HepG2 (cell line): Measurements from ENCODE around the gene TMEM220. TPM values are rescaled to one million over a fixed set of nuclear protein-coding genes. Genes with fewer than 3 reads are reported as not detected.

Source experiments
- AKAP8 ChIP-seq: sonication (generic); formaldehyde crosslinking; IDR thresholded peaks from 2 replicates; pipeline ENCODE4 v1.5.1; 2020; ENCODE audit warnings: mild to moderate bottlenecking, missing genetic modification reagents
- CREB1 ChIP-seq, 2 experiments: fragments of 450-650 bp in 1 of 2; IDR thresholded peaks; 2 replicates each; pipeline ENCODE4 v1.6.1; 2016 to 2017; ENCODE audit warnings: control low read depth in 1 of 2, mild to moderate bottlenecking in 1 of 2, missing compliant biosample characterization in 1 of 2, missing genetic modification characterization in 1 of 2
- GMEB1 ChIP-seq: sonication (generic); formaldehyde crosslinking; IDR thresholded peaks from 2 replicates; pipeline ENCODE4 v1.5.1; 2020; ENCODE audit warnings: missing genetic modification reagents, mild to moderate bottlenecking, borderline replicate concordance
- JDP2 ChIP-seq: sonication (generic); formaldehyde crosslinking; IDR thresholded peaks from 2 replicates; pipeline ENCODE4 v1.8.1; 2022; ENCODE audit warnings: missing genetic modification reagents, borderline replicate concordance
- NAIF1 ChIP-seq: sonication (generic); formaldehyde crosslinking; IDR thresholded peaks from 2 replicates; pipeline ENCODE4 v1.5.0; 2020; ENCODE audit warnings: mild to moderate bottlenecking, missing genetic modification reagents, borderline replicate concordance
- NFAT5 ChIP-seq: sonication (generic); formaldehyde crosslinking; IDR thresholded peaks from 2 replicates; pipeline ENCODE4 v1.4.0; 2020; ENCODE audit warnings: missing genetic modification reagents
- PBX3 ChIP-seq: sonication (generic); formaldehyde crosslinking; IDR thresholded peaks from 2 replicates; pipeline ENCODE4 v1.8.1; 2023; ENCODE audit warnings: missing genetic modification reagents, inconsistent platforms, borderline replicate concordance
- PCBP2 ChIP-seq: fragments of 200-400 bp; formaldehyde crosslinking; optimal IDR thresholded peaks from 2 replicates; pipeline ENCODE3; 2018; ENCODE audit warnings: low read length, low read depth; ENCODE audit not compliant: poor library complexity, severe bottlenecking
- SP140L ChIP-seq: sonication (generic); formaldehyde crosslinking; IDR thresholded peaks from 2 replicates; pipeline ENCODE4 v1.4.0; 2020; ENCODE audit warnings: missing genetic modification reagents, borderline replicate concordance
- ZBTB42 ChIP-seq: sonication (generic); formaldehyde crosslinking; IDR thresholded peaks from 2 replicates; pipeline ENCODE4 v1.5.0; 2020; ENCODE audit warnings: mild to moderate bottlenecking, missing genetic modification reagents
- ZNF678 ChIP-seq: sonication (generic); formaldehyde crosslinking; IDR thresholded peaks from 2 replicates; pipeline ENCODE4 v1.4.0; 2020; ENCODE audit warnings: mild to moderate bottlenecking, missing genetic modification reagents
- ZNF784 ChIP-seq: sonication (generic); formaldehyde crosslinking; IDR thresholded peaks from 2 replicates; pipeline ENCODE4 v1.5.1; 2020; ENCODE audit warnings: missing genetic modification reagents, mild to moderate bottlenecking, borderline replicate concordance
- polyA plus RNA-seq, 8 experiments: library from polyadenylated mRNA; depleted of rRNA in 3 of 8; stranded (reverse) in 7 of 8; unstranded in 1 of 8; fragments of >200 nt; fragmentation: Illumina TruSeq in 4 of 8; extraction: Trizol in 4 of 8; gene quantifications; 2 replicates each; pipeline versions ENCODE4 v1.2.1 to v1.2.3, GENCODE V29; 2011 to 2016; ENCODE audit warnings: low read depth in 4 of 8, missing spikeins in 1 of 8, mixed read lengths in 1 of 8; ENCODE audit not compliant: insufficient read depth in 1 of 8
- total RNA-seq, 5 experiments: library from RNA; depleted of rRNA; stranded (reverse); fragments of >200 nt; fragmentation: Illumina TruSeq; extraction: Trizol; gene quantifications; 2 replicates each; pipeline ENCODE4 v1.2.3, GENCODE V29; 2016; ENCODE audit warnings: low read depth in 1 of 5

Gene TMEM220
- total and polyA plus RNA-seq, 2 of the 13 experiments (the other 11 are each of a cell fraction or from before 2014, with no cell fraction given), result 1.3 to 2.2 TPM

- peak; percentile 36; the same call in 1 of the 2 replicates for TF ChIP-seq NFAT5 (CRISPR knock-in tag)
- TF ChIP-seq NAIF1 (CRISPR knock-in tag), result no peak
- no peak for TF ChIP-seq JDP2 (CRISPR knock-in tag)
- peak; percentile 70; the same call in 1 of the 2 replicates for TF ChIP-seq GMEB1 (CRISPR knock-in tag)
- no peak for TF ChIP-seq PCBP2
- TF ChIP-seq PBX3 (CRISPR knock-in tag), result peak; percentile 76; the same call in 1 of the 2 replicates
- no peak for TF ChIP-seq ZNF678 (CRISPR knock-in tag)
- TF ChIP-seq SP140L (CRISPR knock-in tag), result no peak
- TF ChIP-seq AKAP8 (CRISPR knock-in tag), result no peak
- TF ChIP-seq CREB1 (IDR thresholded peaks at IDR 0.05), result peak; percentile 40; the same call in 1 of the 2 replicates
- TF ChIP-seq CREB1 (CRISPR knock-in tag; IDR thresholded peaks at IDR 0.05), result no peak
- peak; percentile 100 for TF ChIP-seq ZNF784 (CRISPR knock-in tag)
- TF ChIP-seq ZBTB42, result no peak
Observed at GRCh38 chr17:10697092-10698081, 32.4 kb downstream of the TMEM220 start, which contains the start of the genes ADPRM and SCO1 (continued).
